GM12878 (cell line): ENCODE data around the gene TRANK1. TPM values are rescaled to one million over a fixed set of nuclear protein-coding genes. Genes with fewer than 3 reads are reported as not detected.

Source experiments
- BHLHE40 ChIP-seq, 2 experiments: fragments of 450-650 bp in 1 of 2; IDR thresholded peaks; 2 replicates each; pipeline ENCODE4 v1.6.1; 2011 to 2017; ENCODE audit warnings: low read depth in 2 of 2, borderline replicate concordance in 1 of 2, improper control_type of control experiment in 1 of 2, low read length in 1 of 2, mild to moderate bottlenecking in 1 of 2
- BRCA1 ChIP-seq: IDR thresholded peaks from 2 replicates; pipeline ENCODE4 v1.6.1; 2011; ENCODE audit warnings: low read depth, low read length, improper control_type of control experiment
- CEBPB ChIP-seq, 2 experiments: fragments of 150-350 bp in 1 of 2; IDR thresholded peaks; 2 replicates each; pipeline ENCODE4 v1.6.1; 2012 to 2014; ENCODE audit warnings: low read depth in 2 of 2, low read length in 2 of 2, borderline replicate concordance in 1 of 2, inconsistent platforms in 1 of 2
- CREB1 ChIP-seq: IDR thresholded peaks from 2 replicates; pipeline ENCODE4 v1.6.1; 2012; ENCODE audit warnings: low read depth, mild to moderate bottlenecking, inconsistent platforms
- CUX1 ChIP-seq: IDR thresholded peaks from 2 replicates; pipeline ENCODE4 v1.6.1; 2012; ENCODE audit warnings: improper control_type of control experiment, low read depth, low read length; ENCODE audit not compliant: insufficient replicate concordance
- E2F4 ChIP-seq: IDR thresholded peaks from 2 replicates; pipeline ENCODE4 v1.6.1; 2012; ENCODE audit warnings: low read depth, low read length, improper control_type of control experiment
- FOS ChIP-seq: IDR thresholded peaks from 3 replicates; pipeline ENCODE4 v1.6.1; 2011; ENCODE audit warnings: borderline replicate concordance; ENCODE audit not compliant: insufficient read length; ENCODE audit errors: extremely low read depth
- IRF4 ChIP-seq: IDR thresholded peaks from 2 replicates; pipeline ENCODE4 v1.6.1; 2011; ENCODE audit warnings: low read depth, low read length
- MXI1 ChIP-seq: fragments of 150-350 bp; IDR thresholded peaks from 2 replicates; pipeline ENCODE4 v1.6.1; 2011; ENCODE audit warnings: low read depth, mild to moderate bottlenecking, inconsistent platforms, low read length, improper control_type of control experiment
- MYB ChIP-seq: fragments of 150-350 bp; IDR thresholded peaks from 2 replicates; pipeline ENCODE4 v1.6.1; 2014; ENCODE audit warnings: mild to moderate bottlenecking, low read depth, low read length, borderline replicate concordance
- MYC ChIP-seq: IDR thresholded peaks from 2 replicates; pipeline ENCODE4 v1.6.1; 2011; ENCODE audit warnings: mild to moderate bottlenecking, low read length, moderate library complexity, inconsistent platforms; ENCODE audit not compliant: insufficient read depth, insufficient replicate concordance, insufficient read length, severe bottlenecking
- NR2C1 ChIP-seq: fragments of 450-650 bp; IDR thresholded peaks from 2 replicates; pipeline ENCODE4 v1.6.1; 2017; ENCODE audit warnings: antibody characterized with exemption, mild to moderate bottlenecking, moderate library complexity
- STAT1 ChIP-seq: fragments of 450-650 bp; conservative IDR thresholded peaks from 2 replicates; pipeline ENCODE4 v1.6.1; 2014; ENCODE audit warnings: antibody characterized with exemption, mild to moderate bottlenecking
- ZNF274 ChIP-seq: IDR thresholded peaks from one replicate; pipeline ENCODE4 v1.8.0; 2011; ENCODE audit not compliant: insufficient read length, insufficient read depth
- polyA plus RNA-seq, 11 experiments: library from polyadenylated mRNA; depleted of rRNA in 4 of 11; unstranded in 6 of 11; stranded (reverse) in 5 of 11; fragments of >200 nt; fragmentation: Nextera tagmentation in 4 of 11; fragmentation: Illumina TruSeq in 1 of 11; extraction: Ambion mirVana in 4 of 11; extraction: Trizol in 1 of 11; gene quantifications; 1 replicate in 1 of 11; 2 replicates in 10 of 11; pipeline versions ENCODE4 v1.2.1 to v1.2.3, GENCODE V29; 2011 to 2016; ENCODE audit warnings: inconsistent platforms in 2 of 11, missing spikeins in 2 of 11, low read depth in 1 of 11
- total RNA-seq, 4 experiments: library from RNA; depleted of rRNA in 3 of 4; stranded (reverse); fragments of >200 nt in 3 of 4; fragmentation: Illumina TruSeq in 1 of 4; extraction: Trizol in 1 of 4; gene quantifications; 2 replicates each; pipeline versions ENCODE4 v1.2.1 to v1.2.3, GENCODE V29; 2013 to 2021
- TF ChIP-seq, protein P1 (sequence below): IDR thresholded peaks from 2 replicates; pipeline ENCODE4 v1.6.1; 2012; ENCODE audit warnings: low read depth, low read length, improper control_type of control experiment
- TF ChIP-seq, protein P2 (sequence below): IDR thresholded peaks from 2 replicates; pipeline ENCODE4 v1.6.1; 2012; ENCODE audit warnings: low read length, inconsistent platforms

TRANK1 gene
- total and polyA plus RNA-seq, 10 of the 15 experiments (the other 5 are each of a cell fraction or from before 2014, with no cell fraction given): 0.46 to 8.8 (median 1.1) TPM

- TF ChIP-seq FOS: peak; percentile 81
- TF ChIP-seq ZNF274: no peak
- TF ChIP-seq CEBPB (IDR thresholded peaks at IDR 0.05; ENCODE audit: borderline replicate concordance in 1 of 2, low read depth in 2 of 2, low read length in 2 of 2): no peak
- TF ChIP-seq NR2C1: peak; percentile 84
- peak; percentile 97 for TF ChIP-seq CREB1
- peak; percentile 81 for TF ChIP-seq E2F4
- TF ChIP-seq IRF4: 0 out of 2 replicates have a peak, but pooled peaks have one; percentile 22
- TF ChIP-seq MYB: no peak
- no peak for TF ChIP-seq CUX1
- no peak for TF ChIP-seq MYC
- TF ChIP-seq, protein P1, sequence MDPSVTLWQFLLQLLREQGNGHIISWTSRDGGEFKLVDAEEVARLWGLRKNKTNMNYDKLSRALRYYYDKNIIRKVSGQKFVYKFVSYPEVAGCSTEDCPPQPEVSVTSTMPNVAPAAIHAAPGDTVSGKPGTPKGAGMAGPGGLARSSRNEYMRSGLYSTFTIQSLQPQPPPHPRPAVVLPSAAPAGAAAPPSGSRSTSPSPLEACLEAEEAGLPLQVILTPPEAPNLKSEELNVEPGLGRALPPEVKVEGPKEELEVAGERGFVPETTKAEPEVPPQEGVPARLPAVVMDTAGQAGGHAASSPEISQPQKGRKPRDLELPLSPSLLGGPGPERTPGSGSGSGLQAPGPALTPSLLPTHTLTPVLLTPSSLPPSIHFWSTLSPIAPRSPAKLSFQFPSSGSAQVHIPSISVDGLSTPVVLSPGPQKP: peak; percentile 50
- TF ChIP-seq BRCA1: no peak
- TF ChIP-seq, protein P2, sequence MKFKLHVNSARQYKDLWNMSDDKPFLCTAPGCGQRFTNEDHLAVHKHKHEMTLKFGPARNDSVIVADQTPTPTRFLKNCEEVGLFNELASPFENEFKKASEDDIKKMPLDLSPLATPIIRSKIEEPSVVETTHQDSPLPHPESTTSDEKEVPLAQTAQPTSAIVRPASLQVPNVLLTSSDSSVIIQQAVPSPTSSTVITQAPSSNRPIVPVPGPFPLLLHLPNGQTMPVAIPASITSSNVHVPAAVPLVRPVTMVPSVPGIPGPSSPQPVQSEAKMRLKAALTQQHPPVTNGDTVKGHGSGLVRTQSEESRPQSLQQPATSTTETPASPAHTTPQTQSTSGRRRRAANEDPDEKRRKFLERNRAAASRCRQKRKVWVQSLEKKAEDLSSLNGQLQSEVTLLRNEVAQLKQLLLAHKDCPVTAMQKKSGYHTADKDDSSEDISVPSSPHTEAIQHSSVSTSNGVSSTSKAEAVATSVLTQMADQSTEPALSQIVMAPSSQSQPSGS: peak; percentile 51
- TF ChIP-seq BHLHE40 (IDR thresholded peaks at IDR 0.05; ENCODE audit: borderline replicate concordance in 1 of 2, low read depth in 2 of 2, low read length in 1 of 2): peak; percentile 95 to 97
- peak; percentile 63 for TF ChIP-seq MXI1
- peak; percentile 74; the same call in 1 of the 2 replicates for TF ChIP-seq STAT1
Measured at GRCh38 chr3:36993326-36994283, 48.8 kb upstream of the TRANK1 start, which contains the start of gene MLH1 (continued).
